H1 (cell line): ENCODE measurements around the gene ARAP3. TPM values are rescaled to one million over a fixed set of nuclear protein-coding genes. Genes with fewer than 3 reads are reported as not detected.

ENCODE experiments used
- CTCF ChIA-PET: fragments of 300-600 bp; sonication (Branson Sonifier 250); formaldehyde crosslinking; loops from one replicate; lab custom pipeline; 2021; ENCODE audit not compliant: partially characterized antibody; lab: Charles Lee
- POLR2A ChIA-PET: fragments of 300-600 bp; sonication (Branson Sonifier 250); formaldehyde crosslinking; loops from one replicate; lab custom pipeline; 2021; ENCODE audit warnings: inconsistent platforms; ENCODE audit not compliant: partially characterized antibody; lab: Charles Lee
- DNase-seq, 2 experiments: peaks; one replicate each; pipeline versions ENCODE4 v3.0.0 to v3.0.0-alpha.2; 2010 to 2022; ENCODE audit warnings: low spot score in 2 of 2, low read depth in 1 of 2, mixed read lengths in 1 of 2
- FAIRE-seq: peaks from 2 replicates; lab custom pipeline; 2011; peaks lifted over from hg19 to GRCh38; lab: Jason Lieb, UNC
- H2AFZ ChIP-seq: 2 replicates; pipeline ENCODE4 v1.8.1; 2012; ENCODE audit warnings: low read length, inconsistent platforms
- H2AK5ac ChIP-seq: 2 replicates; pipeline ENCODE4 v1.6.1; 2013; ENCODE audit warnings: low read depth, low read length
- H2BK120ac ChIP-seq: replicated peaks from 2 replicates; pipeline ENCODE3; 2013; ENCODE audit warnings: low read depth, low read length, inconsistent platforms
- H2BK12ac ChIP-seq: 2 replicates; pipeline ENCODE4 v1.6.1; 2013; ENCODE audit warnings: low read depth, low read length
- H2BK15ac ChIP-seq: 2 replicates; pipeline ENCODE4 v1.6.1; 2013; ENCODE audit warnings: low read length
- H2BK20ac ChIP-seq: 2 replicates; pipeline ENCODE4 v1.6.1; 2013; ENCODE audit warnings: low read length
- H2BK5ac ChIP-seq: 2 replicates; pipeline ENCODE4 v1.6.1; 2013; ENCODE audit warnings: low read depth, low read length
- H3K14ac ChIP-seq: 2 replicates; pipeline ENCODE4 v1.6.1; 2013; ENCODE audit warnings: inconsistent platforms; ENCODE audit not compliant: insufficient read length
- H3K18ac ChIP-seq: 2 replicates; pipeline ENCODE4 v1.6.1; 2013; ENCODE audit warnings: low read length; ENCODE audit errors: extremely low read depth
- H3K23ac ChIP-seq: 2 replicates; pipeline ENCODE4 v1.6.1; 2013; ENCODE audit warnings: inconsistent platforms; ENCODE audit not compliant: insufficient read length
- H3K23me2 ChIP-seq: 2 replicates; pipeline ENCODE4 v1.6.1; 2013; ENCODE audit warnings: low read depth, low read length
- H3K27ac ChIP-seq: 2 replicates; pipeline ENCODE4 v1.6.1; 2011; ENCODE audit warnings: low read depth, low read length, inconsistent platforms
- H3K27me3 ChIP-seq, 4 experiments: replicated peaks in 1 of 4; 1 replicate in 1 of 4; 2 replicates in 3 of 4; pipeline versions ENCODE4 v1.6.1 to v1.8.1; 2011 to 2013; ENCODE audit warnings: low read length in 3 of 4, mild to moderate bottlenecking in 3 of 4, inconsistent platforms in 2 of 4, mixed read lengths in 2 of 4, moderate library complexity in 1 of 4; ENCODE audit not compliant: control insufficient read depth in 3 of 4, insufficient read depth in 3 of 4; ENCODE audit errors: extremely low read depth in 1 of 4
- H3K36me3 ChIP-seq, 4 experiments: 2 replicates each; pipeline versions ENCODE4 v1.6.1 to v1.8.1; 2011 to 2013; ENCODE audit warnings: mild to moderate bottlenecking in 4 of 4, low read length in 3 of 4, moderate library complexity in 2 of 4, control low read depth in 1 of 4, inconsistent platforms in 1 of 4; ENCODE audit not compliant: insufficient read depth in 4 of 4, control insufficient read depth in 2 of 4
- H3K4ac ChIP-seq: replicated peaks from 2 replicates; pipeline ENCODE3; 2013; ENCODE audit warnings: low read length, low read depth, mixed read lengths, inconsistent platforms; ENCODE audit not compliant: insufficient read length
- H3K4me1 ChIP-seq, 4 experiments: replicated peaks in 1 of 4; 1 replicate in 1 of 4; 2 replicates in 3 of 4; pipeline versions ENCODE4 v1.6.1 to v1.8.1; 2011 to 2013; ENCODE audit warnings: low read length in 3 of 4, inconsistent platforms in 2 of 4, mixed read lengths in 1 of 4; ENCODE audit not compliant: insufficient read depth in 4 of 4, control insufficient read depth in 3 of 4
- H3K4me2 ChIP-seq, 2 experiments: 2 replicates each; pipeline versions ENCODE4 v1.6.1 to v1.8.1; 2011 to 2013; ENCODE audit warnings: low read depth in 2 of 2, low read length in 2 of 2, control low read depth in 1 of 2, inconsistent platforms in 1 of 2, mild to moderate bottlenecking in 1 of 2; ENCODE audit not compliant: insufficient read depth in 1 of 2
- H3K4me3 ChIP-seq, 4 experiments: fragments of 200-600, 300-600 bp in 1 of 4; sonication (generic), shearing (Covaris generic), sonication (Bioruptor Twin) in 1 of 4; 2 replicates each; pipeline versions ENCODE4 v1.5.1 to v1.8.1; 2011 to 2016; ENCODE audit warnings: low read length in 4 of 4, low read depth in 3 of 4, control low read depth in 2 of 4, inconsistent platforms in 2 of 4, mild to moderate bottlenecking in 2 of 4, mixed read lengths in 1 of 4, moderate library complexity in 1 of 4; ENCODE audit not compliant: insufficient read depth in 2 of 4; ENCODE audit errors: extremely low read depth in 1 of 4
- H3K56ac ChIP-seq: replicated peaks from 2 replicates; pipeline ENCODE3; 2013; ENCODE audit warnings: low read depth, mild to moderate bottlenecking, mixed read lengths, low read length, inconsistent platforms; ENCODE audit not compliant: insufficient read length
- H3K79me1 ChIP-seq: 2 replicates; pipeline ENCODE4 v1.6.1; 2013; ENCODE audit warnings: low read depth, low read length, control low read depth
- H3K79me2 ChIP-seq, 2 experiments: 2 replicates each; pipeline versions ENCODE4 v1.6.1 to v1.8.1; 2012 to 2013; ENCODE audit warnings: low read length in 2 of 2, mild to moderate bottlenecking in 2 of 2, inconsistent platforms in 1 of 2; ENCODE audit not compliant: insufficient read depth in 2 of 2, control insufficient read depth in 1 of 2
- H3K9ac ChIP-seq, 4 experiments: replicated peaks in 1 of 4; 1 replicate in 1 of 4; 2 replicates in 3 of 4; pipeline versions ENCODE4 v1.6.1 to v1.8.1; 2011 to 2013; ENCODE audit warnings: low read depth in 3 of 4, low read length in 3 of 4, control low read depth in 2 of 4, mild to moderate bottlenecking in 2 of 4, moderate library complexity in 2 of 4, inconsistent platforms in 1 of 4; ENCODE audit errors: extremely low read depth in 1 of 4
- H3K9me3 ChIP-seq, 2 experiments: 2 replicates each; pipeline versions ENCODE4 v1.6.1 to v1.8.1; 2012 to 2013; ENCODE audit warnings: mild to moderate bottlenecking in 2 of 2, moderate library complexity in 2 of 2, control low read depth in 1 of 2, inconsistent platforms in 1 of 2, low read depth in 1 of 2, low read length in 1 of 2, mixed read lengths in 1 of 2; ENCODE audit not compliant: insufficient read depth in 2 of 2
- H4K20me1 ChIP-seq, 2 experiments: replicated peaks in 1 of 2; 2 replicates each; pipeline versions ENCODE3 to v1.8.1; 2011 to 2013; ENCODE audit warnings: inconsistent platforms in 2 of 2, low read length in 2 of 2, mild to moderate bottlenecking in 1 of 2; ENCODE audit not compliant: insufficient read depth in 2 of 2, control insufficient read depth in 1 of 2
- H4K5ac ChIP-seq: 2 replicates; pipeline ENCODE4 v1.6.1; 2013; ENCODE audit warnings: low read length, low read depth, mixed read lengths, inconsistent platforms; ENCODE audit not compliant: insufficient read length
- H4K8ac ChIP-seq: 2 replicates; pipeline ENCODE4 v1.8.0; 2013; ENCODE audit warnings: mild to moderate bottlenecking, moderate library complexity, low read length, inconsistent platforms; ENCODE audit not compliant: insufficient read depth; ENCODE audit errors: extremely low read depth
- H4K91ac ChIP-seq: replicated peaks from 2 replicates; pipeline ENCODE3; 2013; ENCODE audit warnings: low read length, mixed read lengths, inconsistent platforms; ENCODE audit not compliant: insufficient read length
- CHD2 ChIP-seq: IDR thresholded peaks from 2 replicates; pipeline ENCODE4 v1.6.1; 2012; ENCODE audit warnings: low read length, improper control_type of control experiment
- polyA plus RNA-seq, 7 experiments: library from polyadenylated mRNA; depleted of rRNA in 3 of 7; stranded (reverse) in 5 of 7; unstranded in 2 of 7; fragments of >200 nt in 5 of 7; fragments of 200-250 nt in 2 of 7; gene quantifications; 1 replicate in 5 of 7; 2 replicates in 1 of 7; 4 replicates in 1 of 7; pipeline versions ENCODE4 v1.2.1 to v1.2.3, GENCODE V29; 2011 to 2013; ENCODE audit warnings: missing spikeins in 2 of 7, mixed read lengths in 2 of 7
- total RNA-seq: library from RNA; stranded (reverse); fragmentation: NEBNext Ultra II Directional; extraction: Animal tissue kit (Norgen Biotek cat#: 25700); gene quantifications from 2 replicates; pipeline ENCODE4 v1.2.1, GENCODE V29; 2021

Gene ARAP3
- total and polyA plus RNA-seq, 2 of the 8 experiments (the other 6 are each of a cell fraction or from before 2014, with no cell fraction given), result 14.4 to 48.6 TPM

DNA sequence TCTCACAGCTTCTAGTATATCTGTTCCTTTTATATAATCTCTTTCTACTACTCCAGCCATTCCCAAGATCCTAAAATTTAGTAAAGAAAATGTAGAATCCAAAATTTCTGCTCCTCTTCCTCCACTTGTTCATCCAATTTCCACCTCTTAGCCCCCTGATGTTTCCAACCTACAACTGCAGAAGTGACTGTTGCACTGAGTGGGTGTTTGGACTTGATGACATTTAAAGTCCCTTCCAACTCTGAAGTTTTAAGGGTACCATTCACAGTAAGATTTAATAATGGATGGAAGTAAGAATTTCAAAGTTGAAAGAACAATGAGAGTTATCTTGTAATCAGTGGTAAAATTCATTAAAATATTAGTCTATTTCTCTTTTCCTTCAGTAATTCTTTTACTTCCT, 68.7 kb downstream of the ARAP3 start:
- H3K79me2 ChIP-seq, result peaks cover 8 to 89% of the 10 kb centered on the region in 2 experiments
- peaks cover 3% of the 10 kb centered on the region; the same call in 1 of the 2 replicates for H3K23me2 ChIP-seq
- H3K9me3 ChIP-seq, result no peaks in the 10 kb centered on the region
- H3K36me3 ChIP-seq, result no peaks in the 10 kb centered on the region
- no peak overlapping the region for H3K27ac ChIP-seq
- H3K4ac ChIP-seq, result no peak overlapping the region
- ChIA-PET CTCF (interaction anchor here (0.5 to 8.8 kb wide), 4 partner anchors 21 to 174 kb away, joined by 4 to 74 read pairs (median 6); no protein-coding TSS in a partner anchor), POLR2A (interaction anchor here (1.5 to 8.2 kb wide), 2 partner anchors 8 to 24 kb away, joined by 4 to 55 read pairs; partner anchors contain the start of genes HDAC3 and RELL2)
- no peak for TF ChIP-seq CHD2
- peaks cover 0 to 4% (median 2%) of the 10 kb centered on the region in 4 experiments; a peak in 3 of 7 replicates for H3K4me1 ChIP-seq
- no peak overlapping the region for H4K91ac ChIP-seq
- peaks cover 0 to 4% of the 10 kb centered on the region in 2 experiments for H4K20me1 ChIP-seq
- no peak overlapping the region for H2BK12ac ChIP-seq
- H3K18ac ChIP-seq, result no peak overlapping the region
- H2AK5ac ChIP-seq, result no peak overlapping the region
- H4K8ac ChIP-seq, result no peak overlapping the region
- H2BK5ac ChIP-seq, result no peak overlapping the region
- H3K27me3 ChIP-seq, result no peaks in the 10 kb centered on the region
- no peak for FAIRE-seq
- H2BK15ac ChIP-seq, result no peak overlapping the region
- no peak overlapping the region for H2BK20ac ChIP-seq
- H3K4me2 ChIP-seq, result no peak overlapping the region
- no peak overlapping the region for H3K23ac ChIP-seq
- H3K56ac ChIP-seq, result no peak overlapping the region
- H3K4me3 ChIP-seq, result no peak overlapping the region
- no peak overlapping the region for H2AFZ ChIP-seq
- no peak overlapping the region for H2BK120ac ChIP-seq
- no peak overlapping the region for H3K14ac ChIP-seq
- no peak for DNase-seq
- no peak overlapping the region for H3K9ac ChIP-seq
- no peaks in the 10 kb centered on the region; the same call in 1 of the 2 replicates for H3K79me1 ChIP-seq
- no peak overlapping the region for H4K5ac ChIP-seq
